GM18498 (cell line): ENCODE results near the gene JAML.
"Not testable (repeated sequence)": the region's sequence is repeated elsewhere in the genome, so short reads cannot be mapped to it uniquely, and the experiment has no call there.

Source experiments
- ATAC-seq: cut with Tn5 transposase; IDR thresholded peaks from one replicate; pipeline ENCODE4 v1.9.1; 2021; ENCODE audit warnings: mild to moderate bottlenecking, moderate library complexity; ENCODE audit not compliant: unreplicated experiment

Gene JAML

DNA sequence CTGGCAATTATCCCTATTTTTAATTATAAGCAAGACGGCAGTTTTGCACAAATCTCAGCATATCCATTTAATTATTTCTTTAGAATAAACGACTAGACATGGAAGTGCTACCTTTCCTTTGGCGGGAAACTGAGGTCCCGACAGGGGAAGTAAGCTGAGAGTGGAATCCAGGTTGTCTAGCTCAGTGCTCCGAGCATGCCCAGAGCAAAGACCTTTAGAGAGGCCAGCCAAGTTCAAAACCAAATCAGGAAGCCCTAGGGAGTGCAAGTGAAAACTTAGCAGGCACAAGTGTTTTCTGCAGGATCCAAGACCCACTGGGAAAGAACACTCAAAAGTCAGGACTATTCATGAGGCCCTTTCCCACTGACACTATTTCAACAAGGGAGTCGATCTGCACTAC, 25.7 kb downstream of the JAML start:
- no peak for ATAC-seq

DNA sequence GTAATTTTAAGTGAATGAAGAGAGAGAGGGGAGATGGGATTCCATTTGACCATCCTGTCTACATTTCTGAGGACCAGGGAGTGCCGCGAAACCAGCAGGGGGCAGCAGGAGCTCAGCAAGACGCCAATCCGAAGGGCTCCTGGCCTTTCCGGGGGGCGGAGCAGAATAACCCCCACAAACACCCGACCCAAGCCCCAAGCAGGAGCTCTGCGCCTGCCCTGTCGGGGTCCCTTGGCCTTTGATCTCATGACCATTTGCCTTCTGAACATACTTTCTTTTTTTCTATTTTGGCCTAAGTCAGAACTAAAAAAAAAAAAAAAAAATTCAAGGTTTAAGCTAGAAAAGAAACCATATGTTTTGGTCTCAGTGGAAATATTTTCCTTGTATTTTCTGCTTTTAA, 26.4 kb downstream of the JAML start:
- no peak for ATAC-seq

DNA sequence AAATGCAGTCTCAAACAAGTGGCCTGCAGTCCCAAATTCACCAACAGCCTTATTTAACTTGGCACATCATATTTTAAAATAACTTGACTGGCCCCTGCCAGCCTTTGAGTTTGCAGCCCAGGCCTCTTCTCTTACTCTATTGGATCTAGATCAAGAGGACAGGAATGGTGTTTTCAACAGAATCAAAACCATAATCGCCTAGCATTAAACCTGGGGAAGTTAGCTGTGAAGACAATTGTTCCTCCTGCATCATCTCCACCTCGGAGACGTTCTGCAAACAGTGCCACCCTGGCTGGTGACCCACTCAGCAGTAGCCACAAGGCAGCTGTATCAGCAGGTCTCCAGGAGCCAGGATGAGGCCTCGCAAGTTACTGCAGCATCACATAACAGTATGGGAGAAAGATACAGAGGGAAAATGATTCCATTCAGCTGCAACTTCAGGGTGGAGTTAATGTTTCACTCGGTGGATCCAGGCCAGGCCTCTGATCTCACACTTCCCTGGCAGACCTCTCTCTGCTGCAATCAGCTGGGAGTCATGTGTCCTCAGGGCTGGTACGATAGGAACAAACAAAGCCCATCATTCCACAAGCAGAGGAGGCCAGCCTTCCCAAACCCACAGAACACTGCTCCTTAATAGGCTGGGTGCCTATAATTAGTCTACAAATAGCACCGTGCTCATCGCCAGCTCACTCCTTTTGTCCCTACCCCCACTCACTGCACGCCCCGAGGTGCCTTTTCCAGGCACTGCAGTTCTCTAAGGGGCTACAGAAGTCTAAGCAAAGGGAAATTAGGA, 29.8 kb downstream of the JAML start:
- no peak for ATAC-seq

DNA sequence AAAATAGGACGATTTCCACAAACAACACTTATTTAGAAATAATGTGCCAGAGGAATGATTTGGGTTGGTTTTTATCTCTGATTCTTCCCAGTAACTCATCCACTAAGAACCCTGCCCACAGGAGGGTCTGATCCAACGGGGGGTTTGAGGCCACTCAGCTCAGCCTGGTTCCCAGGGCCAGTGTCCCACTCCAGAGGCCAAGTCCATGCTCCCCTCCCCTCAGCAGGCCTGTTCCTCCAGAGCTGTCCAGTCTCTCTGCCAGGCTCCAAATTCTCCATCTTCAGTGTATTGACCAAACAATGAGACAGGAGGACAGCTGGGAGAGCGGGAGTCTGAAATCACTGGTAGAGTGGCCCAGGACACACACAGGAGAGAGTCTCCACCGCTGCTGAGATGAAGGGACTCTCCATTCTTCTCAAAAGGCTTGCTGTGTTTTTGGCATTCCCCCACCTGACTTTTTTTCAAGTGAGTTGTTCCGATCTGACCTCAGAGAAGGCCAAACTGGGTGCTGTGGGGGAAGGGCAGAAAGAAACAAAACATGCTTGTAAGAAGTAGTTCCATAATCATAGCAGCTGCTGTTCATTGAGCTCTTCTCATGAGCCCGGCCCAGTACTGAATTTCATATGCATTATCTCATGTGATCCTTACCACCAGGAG, 30.8 kb downstream of the JAML start:
- ATAC-seq, result no peak

DNA sequence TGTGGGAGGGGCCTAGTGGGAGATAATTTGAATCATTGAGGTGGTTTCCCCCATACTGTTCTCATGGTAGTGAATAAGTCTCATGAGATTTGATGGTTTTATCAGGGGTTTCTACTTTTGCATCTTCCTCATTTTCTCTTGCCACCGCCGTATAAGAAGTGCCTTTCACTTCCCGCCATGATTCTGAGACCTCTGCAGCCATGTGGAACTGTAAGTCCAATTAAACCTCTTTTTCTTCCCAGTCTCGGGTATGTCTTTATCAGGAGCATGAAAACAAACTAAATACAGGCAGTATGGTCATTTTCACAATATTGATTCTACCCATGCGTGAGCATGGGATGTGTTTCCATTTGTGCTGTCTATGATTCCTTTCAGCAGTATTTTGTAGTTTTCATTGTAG, 32.0 kb downstream of the JAML start:
- not testable (repeated sequence) for ATAC-seq

DNA sequence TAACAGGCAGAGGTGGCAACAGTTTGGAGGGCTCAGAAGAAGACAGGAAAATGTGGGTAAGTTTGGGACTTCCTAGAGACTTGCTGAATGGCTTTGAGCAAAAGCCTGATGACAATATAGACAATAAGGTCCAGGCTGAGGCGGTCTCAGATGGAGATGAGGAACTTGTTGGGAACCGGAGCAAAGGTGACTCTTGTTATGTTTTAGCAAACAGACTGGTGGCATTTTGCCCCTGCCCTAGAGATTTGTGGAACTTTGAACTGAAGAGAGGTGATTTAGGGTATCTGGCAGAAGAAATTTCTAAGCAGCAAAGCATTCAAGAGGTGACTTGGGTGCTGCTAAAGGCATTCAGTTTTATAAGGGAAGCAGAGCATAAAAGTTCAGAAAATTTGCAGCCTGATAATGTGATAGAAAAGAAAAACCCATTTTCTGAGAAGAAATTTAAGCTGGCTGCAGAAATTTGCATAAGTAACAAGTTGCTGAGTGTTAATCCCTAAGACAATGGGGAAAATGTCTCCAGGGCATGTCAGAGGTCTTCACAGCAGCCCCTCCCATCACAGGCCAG, 33.8 kb downstream of the JAML start:
- not testable (repeated sequence) for ATAC-seq

- no peak for ATAC-seq
Observed at GRCh38 chr11:118186346-118187107, 38.3 kb downstream of the JAML start.

- no peak for ATAC-seq
Observed at GRCh38 chr11:118184784-118185579, 39.8 kb downstream of the JAML start.

- not testable (repeated sequence) for ATAC-seq
Observed at GRCh38 chr11:118183691-118184090, 41.1 kb downstream of the JAML start.

- no peak for ATAC-seq
Observed at GRCh38 chr11:118180300-118180703, 44.5 kb downstream of the JAML start.

DNA sequence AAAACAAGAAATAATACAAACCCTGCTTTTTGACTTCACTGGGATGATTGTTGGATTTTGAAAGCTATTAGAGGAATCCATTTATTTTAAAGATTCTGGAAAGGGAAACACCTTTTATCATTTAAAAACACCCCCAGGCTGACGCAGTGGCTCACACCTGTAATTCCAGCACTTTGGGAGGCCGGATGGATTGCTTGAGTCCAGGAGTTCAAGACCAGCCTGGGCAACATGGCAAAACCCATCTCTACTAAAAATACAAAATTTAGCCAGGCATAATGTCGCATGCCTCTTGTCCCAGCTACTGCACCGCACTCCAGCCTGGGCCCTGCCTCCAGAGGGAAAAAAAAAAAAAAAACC, 48.1 kb downstream of the JAML start:
- no peak for ATAC-seq

DNA sequence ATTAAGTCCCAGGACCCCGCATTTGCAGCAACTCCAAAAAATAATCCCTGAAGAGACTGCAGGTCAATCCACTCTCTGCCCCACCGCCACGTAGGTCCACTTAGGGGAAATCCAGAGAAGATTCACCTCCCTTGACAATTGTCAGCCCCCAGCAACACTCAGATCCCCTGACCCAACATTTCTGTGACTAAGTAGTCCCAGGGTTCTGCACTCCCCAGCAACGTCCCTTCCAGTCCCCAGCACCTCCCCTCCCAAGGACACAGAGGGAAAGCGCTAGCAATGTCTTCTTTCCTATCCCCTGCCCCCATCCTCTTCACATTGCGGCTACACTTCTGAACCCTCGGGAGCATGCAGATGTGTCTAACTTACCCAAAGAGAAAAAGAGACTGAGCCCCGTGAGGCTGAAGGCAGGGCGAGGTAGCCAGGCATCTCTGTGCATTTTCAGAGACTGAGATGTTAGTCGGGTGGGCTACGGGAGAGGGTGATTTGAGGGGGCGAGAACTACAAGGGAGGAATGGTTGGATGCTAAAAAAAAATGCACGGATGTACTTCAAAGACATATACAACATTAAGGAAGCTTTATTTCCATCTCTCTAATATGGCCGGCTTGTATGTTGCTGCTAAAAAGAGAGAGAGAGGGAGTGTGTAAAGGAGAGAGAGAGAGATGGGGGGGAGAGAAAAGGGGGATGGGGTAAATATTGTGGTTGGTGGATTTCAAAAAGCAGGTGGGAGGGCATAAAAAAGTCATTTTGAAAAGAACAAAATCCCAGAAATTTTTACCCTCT, 48.6 kb downstream of the JAML start, which contains the start of gene SCN2B:
Gene SCN2B (minus strand): TSS at position 647 of the 785 bp plus-strand sequence. CDS start 208 bp downstream, at position 439.
- ATAC-seq, result no peak

- ATAC-seq, result no peak
Observed at GRCh38 chr11:118175031-118175992, 49.5 kb downstream of the JAML start.

DNA sequence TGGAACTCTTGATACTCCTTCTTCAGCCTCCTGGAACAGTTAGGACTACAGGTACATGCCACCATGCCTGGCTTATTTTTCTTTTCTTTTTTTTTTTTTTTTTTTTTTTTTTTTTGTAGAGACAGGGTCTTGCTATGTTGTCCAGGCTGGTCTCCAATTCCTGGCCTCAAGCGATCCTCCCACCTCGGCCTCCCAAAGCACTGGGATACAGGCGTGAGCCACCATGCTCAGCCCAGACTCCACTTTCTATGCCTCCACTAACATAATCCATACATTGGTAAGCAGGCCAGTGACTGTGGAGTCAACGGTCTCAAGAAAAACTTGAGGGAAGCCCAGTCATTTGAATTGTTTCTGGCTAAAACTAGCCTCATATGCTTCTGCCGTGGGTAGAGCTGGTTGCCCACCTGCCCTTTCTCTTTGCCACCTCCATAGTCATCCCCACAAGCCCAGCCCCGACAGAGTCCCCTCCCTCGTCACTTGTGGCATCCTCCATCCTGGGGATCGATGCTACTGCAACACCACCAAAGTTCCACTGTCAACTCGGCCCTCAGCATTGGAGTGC, 50.7 kb downstream of the JAML start:
- ATAC-seq, result no peak

DNA sequence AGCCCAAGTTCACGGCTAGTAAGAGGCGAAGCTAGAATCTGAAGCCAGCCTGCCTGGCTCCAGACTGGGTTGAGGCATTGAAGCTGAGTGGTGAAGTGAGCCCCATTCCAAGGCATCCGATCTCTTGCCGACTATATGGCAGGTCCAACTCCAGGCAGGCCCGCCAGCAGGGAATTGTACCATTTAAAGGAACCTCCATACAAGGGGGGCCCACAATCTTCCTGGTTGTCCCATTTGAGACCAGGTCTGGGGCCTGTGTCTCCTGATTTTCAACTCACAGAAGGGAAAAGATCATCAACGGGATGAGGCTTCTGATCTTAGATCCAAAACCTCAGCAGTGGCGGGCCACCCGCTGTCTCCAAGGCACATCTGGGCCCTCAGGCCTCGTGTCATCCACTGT, 52.5 kb downstream of the JAML start:
- ATAC-seq, result no peak

GRCh38 chr11:118171269-118172062, 53.3 kb downstream of the JAML start:
- no peak for ATAC-seq

DNA sequence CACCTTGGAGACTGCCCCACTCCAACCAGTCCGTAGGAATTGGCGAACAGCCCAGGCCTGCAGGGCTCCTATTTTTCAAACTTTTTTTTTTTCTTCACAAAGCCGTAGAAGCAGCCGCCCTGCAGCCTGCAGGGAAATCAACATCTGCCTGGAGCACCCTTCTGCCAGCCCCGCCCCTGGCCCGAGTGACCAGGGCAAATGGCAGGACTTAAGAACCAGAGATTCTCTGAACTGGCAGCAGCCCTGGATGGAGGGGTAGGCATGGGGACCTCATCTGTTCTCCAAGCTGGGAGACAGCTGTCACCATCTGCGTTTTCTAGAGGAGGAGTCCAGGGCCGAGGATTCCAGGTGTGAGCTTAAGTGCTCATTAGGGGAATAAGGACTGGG, 53.9 kb downstream of the JAML start:
- no peak for ATAC-seq

DNA sequence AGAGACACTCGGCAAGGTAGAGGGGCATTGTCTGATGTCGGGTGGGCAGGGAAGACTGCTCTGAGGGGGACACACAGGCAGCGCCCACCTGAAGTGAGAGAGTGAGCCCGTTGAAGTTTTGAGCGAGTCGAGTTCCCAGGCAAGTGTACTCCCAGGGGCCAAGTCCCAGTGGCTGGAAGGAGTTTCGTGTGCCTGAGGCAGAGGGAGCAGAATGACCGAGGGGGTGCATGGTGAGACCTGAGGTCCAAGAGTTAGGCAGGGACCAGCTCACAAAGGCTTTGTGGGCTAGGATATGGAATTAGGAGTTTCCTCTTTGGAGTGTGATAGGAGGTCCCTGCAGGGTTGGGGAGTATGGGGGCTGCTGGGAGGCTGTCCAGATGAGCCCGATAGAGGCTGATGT, 54.6 kb downstream of the JAML start:
- ATAC-seq, result no peak
